Measurements from ENCODE around the gene AKT2. TPM values are rescaled to one million over a fixed set of nuclear protein-coding genes. Genes with fewer than 3 reads are reported as not detected.

AKT2 gene
- total and polyA plus RNA-seq, 2 donors from 2014 or later, result 75.0 to 154 TPM

DNA sequence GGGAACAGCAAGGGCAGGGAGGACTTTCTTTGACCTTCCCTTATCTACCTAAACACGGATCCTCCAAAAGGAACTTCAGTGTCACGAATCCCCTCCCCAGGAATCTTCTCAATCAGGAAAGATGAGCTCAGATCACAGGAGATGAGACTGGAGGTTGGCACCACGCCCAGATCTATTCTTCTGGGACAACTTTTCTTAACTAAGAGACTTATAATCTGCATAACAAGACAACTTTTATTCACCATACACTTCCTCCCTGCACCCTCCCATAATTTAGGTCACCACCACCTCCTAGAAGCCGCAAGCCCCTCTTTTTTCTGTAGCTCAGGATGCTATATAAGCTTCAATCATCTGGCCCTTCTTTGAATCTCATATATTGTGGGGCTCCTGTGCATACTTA lies 19.2 kb upstream of the AKT2 start:
- H3K4me1 ChIP-seq (ENCODE audit: control insufficient read depth in 2 of 3, insufficient read depth in 2 of 3, low read depth in 1 of 3, low read length in 3 of 3), result no peaks in the 10 kb centered on the region
- no peaks in the 10 kb centered on the region for H3K36me3 ChIP-seq (ENCODE audit: control insufficient read depth in 2 of 3, insufficient read depth in 3 of 3, low read length in 3 of 3)
- H3K9ac ChIP-seq (ENCODE audit: low read length in 3 of 3), result no peak overlapping the region
- H3K27ac ChIP-seq (ENCODE audit: low read depth in 2 of 2, low read length in 2 of 2), result no peak overlapping the region
- H3K4me3 ChIP-seq (ENCODE audit: low read length in 3 of 3), result no peak overlapping the region
- no peaks in the 10 kb centered on the region for H3K27me3 ChIP-seq (ENCODE audit: control insufficient read depth, insufficient read depth, low read length)
- H3K9me3 ChIP-seq (ENCODE audit: control insufficient read depth in 2 of 3, insufficient read depth in 1 of 3, low read length in 3 of 3), result no peaks in the 10 kb centered on the region
- DNase-seq (no peak), FAIRE-seq (no peak)
- intact Hi-C loops (cut with DNase I), result no loop called here
- no peak for TF ChIP-seq CTCF (IDR thresholded peaks at IDR 0.05; ENCODE audit: borderline replicate concordance, extremely low read depth, insufficient read depth)

DNA sequence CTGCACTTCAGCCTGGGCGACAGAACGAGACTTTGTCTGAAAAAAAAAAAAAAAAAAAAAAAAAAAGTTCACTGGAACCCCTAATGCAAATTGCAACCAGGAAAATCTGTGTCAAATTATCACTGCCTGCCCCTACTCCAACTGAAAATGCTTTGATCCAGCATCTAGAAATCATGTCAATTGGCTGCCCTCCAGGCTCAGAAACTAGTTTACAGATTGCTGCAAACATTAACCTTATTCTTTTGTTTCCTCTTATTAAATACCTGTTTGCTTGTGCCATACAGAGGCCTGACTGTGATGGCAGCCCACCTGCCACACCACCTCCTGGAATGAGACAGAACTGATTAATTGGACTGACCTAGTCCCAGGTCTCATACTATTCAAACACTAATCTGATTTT lies 18.6 kb upstream of the AKT2 start:
- no peak for FAIRE-seq
- no peak for TF ChIP-seq CTCF (IDR thresholded peaks at IDR 0.05; ENCODE audit: borderline replicate concordance, extremely low read depth, insufficient read depth)
- no peaks in the 10 kb centered on the region for H3K9me3 ChIP-seq (ENCODE audit: control insufficient read depth in 2 of 3, insufficient read depth in 1 of 3, low read length in 3 of 3)
- no peaks in the 10 kb centered on the region for H3K27me3 ChIP-seq (ENCODE audit: control insufficient read depth, insufficient read depth, low read length)
- H3K27ac ChIP-seq (ENCODE audit: low read depth in 2 of 2, low read length in 2 of 2), result no peak overlapping the region
- no peak for DNase-seq
- no peaks in the 10 kb centered on the region for H3K4me1 ChIP-seq (ENCODE audit: control insufficient read depth in 2 of 3, insufficient read depth in 2 of 3, low read depth in 1 of 3, low read length in 3 of 3)
- no peak overlapping the region for H3K4me3 ChIP-seq (ENCODE audit: low read length in 3 of 3)
- no peak overlapping the region for H3K9ac ChIP-seq (ENCODE audit: low read length in 3 of 3)
- intact Hi-C loops (cut with DNase I), result no loop called here
- H3K36me3 ChIP-seq (ENCODE audit: control insufficient read depth in 2 of 3, insufficient read depth in 3 of 3, low read length in 3 of 3), result no peaks in the 10 kb centered on the region

DNA sequence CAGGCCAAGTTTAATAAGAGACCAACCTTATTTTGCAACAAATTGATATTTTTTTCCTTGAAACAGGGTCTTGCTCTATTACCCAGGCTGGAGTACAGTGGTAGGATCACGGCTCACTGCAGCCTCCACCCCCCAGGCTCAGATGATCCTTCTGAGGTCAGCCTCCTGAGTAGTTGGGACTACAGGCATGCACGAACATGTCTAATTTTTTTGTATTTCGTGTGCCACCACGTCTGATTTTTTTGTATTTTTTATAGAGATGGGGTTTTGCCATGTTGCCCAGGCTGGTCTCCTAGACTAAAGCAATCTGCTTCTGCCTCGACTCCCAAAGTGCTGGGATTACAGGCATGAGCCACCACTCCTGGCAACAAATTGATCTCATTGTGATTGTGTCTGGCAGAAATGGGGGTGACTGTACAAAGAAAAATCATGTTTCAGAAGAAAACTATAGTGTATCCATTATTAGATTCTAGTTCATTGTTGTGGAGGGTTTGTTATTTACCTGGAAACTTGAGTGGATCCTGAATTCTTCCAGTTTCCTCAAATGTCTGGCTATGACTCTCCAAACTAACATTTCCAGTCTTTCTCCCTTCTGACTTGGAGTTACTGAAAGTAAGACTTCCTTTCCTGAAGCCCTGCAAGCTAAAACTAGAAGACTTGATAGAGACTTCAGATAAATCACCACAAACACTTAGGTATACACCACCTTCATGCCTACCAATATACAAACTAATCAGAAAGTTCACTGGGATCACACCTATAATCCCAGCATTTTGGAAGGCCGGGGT lies 17.3 kb upstream of the AKT2 start:
- DNase-seq, result no peak
- no peak overlapping the region for H3K4me3 ChIP-seq (ENCODE audit: low read length in 3 of 3)
- no peak for TF ChIP-seq CTCF (IDR thresholded peaks at IDR 0.05; ENCODE audit: borderline replicate concordance, extremely low read depth, insufficient read depth)
- no peaks in the 10 kb centered on the region for H3K27me3 ChIP-seq (ENCODE audit: control insufficient read depth, insufficient read depth, low read length)
- FAIRE-seq, result no peak
- no peak overlapping the region for H3K9ac ChIP-seq (ENCODE audit: low read length in 3 of 3)
- H3K9me3 ChIP-seq (ENCODE audit: control insufficient read depth in 2 of 3, insufficient read depth in 1 of 3, low read length in 3 of 3), result no peaks in the 10 kb centered on the region
- no peaks in the 10 kb centered on the region for H3K36me3 ChIP-seq (ENCODE audit: control insufficient read depth in 2 of 3, insufficient read depth in 3 of 3, low read length in 3 of 3)
- no peaks in the 10 kb centered on the region for H3K4me1 ChIP-seq (ENCODE audit: control insufficient read depth in 2 of 3, insufficient read depth in 2 of 3, low read depth in 1 of 3, low read length in 3 of 3)
- intact Hi-C loops (cut with DNase I), result no loop called here
- H3K27ac ChIP-seq (ENCODE audit: low read depth in 2 of 2, low read length in 2 of 2), result no peak overlapping the region
